HS-27A (cell line): ENCODE measurements around the gene WDR36.

Experiments used
- DNase-seq: peaks from one replicate; pipeline ENCODE4 v3.0.0-alpha.2; 2012; ENCODE audit warnings: low read depth, missing footprints

WDR36 gene

GRCh38 chr5:111092062-111092853 lies at the start of gene WDR36:
Gene WDR36, plus strand, starts transcription at chr5:111092348. Its CDS starts 109 bp downstream, at chr5:111092457.
- DNase-seq, result peak; percentile 80

DNA sequence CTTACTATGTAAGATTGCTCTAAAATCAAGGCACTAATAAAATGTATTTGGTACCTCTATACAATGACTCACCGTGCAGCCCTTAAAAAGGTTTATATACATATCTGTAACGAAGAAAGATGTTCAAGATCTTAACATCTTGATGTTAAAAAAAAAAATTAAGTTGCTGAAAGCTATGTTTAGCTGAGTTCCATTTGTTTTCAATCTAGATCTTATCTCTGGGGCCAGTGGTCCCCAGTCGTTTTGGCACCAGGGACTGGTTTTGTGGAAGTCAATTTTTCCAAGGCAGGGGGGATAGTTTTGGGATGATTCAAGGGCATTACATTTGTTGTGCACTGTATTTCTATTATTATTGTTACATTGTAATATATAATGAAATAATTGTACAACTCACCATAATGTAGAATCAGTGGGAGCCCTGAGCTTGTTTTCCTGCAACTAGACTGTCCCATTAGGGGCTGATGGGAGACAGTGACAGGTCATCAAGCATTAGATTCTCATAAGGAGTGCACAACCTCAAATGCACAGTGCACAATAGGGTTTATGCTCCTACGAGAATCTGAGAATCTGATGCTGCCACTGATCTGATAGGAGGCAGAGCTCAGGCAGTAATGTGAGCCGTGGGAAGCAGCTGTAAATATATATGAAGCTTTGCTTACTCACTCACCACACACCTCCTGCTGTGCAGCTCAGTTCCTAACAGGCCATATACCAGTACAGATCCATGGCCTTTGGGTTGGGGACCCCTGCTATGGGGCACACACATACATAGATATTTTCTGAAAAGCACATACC lies 48.2 kb upstream of the WDR36 start:
- no peak for DNase-seq

GRCh38 chr5:111058064-111058463 lies 34.1 kb upstream of the WDR36 start:
- DNase-seq, result no peak

GRCh38 chr5:111060169-111060568 lies 32.0 kb upstream of the WDR36 start:
- DNase-seq, result no peak

GRCh38 chr5:111061618-111062017 lies 30.5 kb upstream of the WDR36 start:
- no peak for DNase-seq

DNA sequence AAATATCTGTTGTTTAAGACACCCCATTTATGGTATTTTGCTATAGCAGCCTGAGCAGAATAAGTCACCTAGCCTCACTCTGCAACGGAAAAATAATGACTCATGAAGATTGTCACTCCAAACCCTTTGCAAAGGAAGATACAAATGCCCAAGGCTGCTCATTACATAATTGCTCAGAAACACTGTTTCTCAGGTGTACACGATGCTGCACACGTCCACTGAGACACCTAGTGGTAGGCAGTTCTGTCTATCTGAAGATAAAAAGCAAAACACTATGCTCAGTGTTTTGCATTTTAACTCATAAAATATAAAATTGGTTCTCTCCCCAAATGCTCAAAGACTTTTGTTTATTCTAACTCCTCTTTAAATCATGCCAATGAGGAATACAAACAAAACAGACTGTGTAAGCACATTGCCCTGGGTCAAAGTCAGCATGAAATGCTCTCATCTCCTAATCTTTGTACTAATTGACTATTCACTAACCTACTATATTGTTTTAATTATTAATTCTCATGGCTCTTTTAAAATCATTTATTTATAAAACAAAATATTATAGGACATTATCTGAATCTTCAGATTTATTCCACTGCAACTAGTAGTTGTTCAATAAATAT lies 28.3 kb upstream of the WDR36 start:
- DNase-seq, result no peak

DNA sequence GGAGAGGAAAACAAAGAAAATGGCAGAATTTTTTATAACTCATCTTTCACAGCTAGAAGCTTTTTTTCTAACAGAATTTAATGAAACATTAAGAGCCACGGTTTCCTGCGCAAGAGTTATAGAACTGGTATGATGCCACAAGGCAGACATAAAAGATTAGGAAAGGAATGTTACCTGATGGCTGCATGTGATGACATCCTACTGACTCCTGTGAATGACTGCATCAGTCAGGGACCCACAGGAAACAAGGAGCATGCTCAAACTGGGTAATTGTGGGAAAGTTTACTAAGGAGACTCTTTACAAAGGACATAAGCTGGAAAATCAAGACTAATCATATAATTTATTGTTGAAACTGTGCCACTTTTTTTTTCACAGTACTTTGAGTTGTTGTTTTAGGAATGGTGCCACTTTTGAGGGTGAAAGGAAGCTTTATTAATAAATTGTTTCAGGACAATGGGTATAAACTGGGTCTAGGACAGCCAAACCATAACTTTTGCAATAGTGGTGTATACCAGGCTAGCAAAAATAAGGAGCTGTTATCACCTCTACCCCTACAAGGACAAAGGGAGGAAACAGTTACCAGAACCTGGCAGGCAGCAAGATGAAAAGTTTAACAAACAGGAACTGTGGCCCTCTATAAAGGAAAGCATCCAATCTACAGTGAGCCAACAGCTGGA lies 25.7 kb upstream of the WDR36 start:
- no peak for DNase-seq

- DNase-seq, result no peak
Observed at GRCh38 chr5:111068213-111068612, 23.9 kb upstream of the WDR36 start.

- DNase-seq, result no peak
Observed at GRCh38 chr5:111069839-111070238, 22.3 kb upstream of the WDR36 start.

DNA sequence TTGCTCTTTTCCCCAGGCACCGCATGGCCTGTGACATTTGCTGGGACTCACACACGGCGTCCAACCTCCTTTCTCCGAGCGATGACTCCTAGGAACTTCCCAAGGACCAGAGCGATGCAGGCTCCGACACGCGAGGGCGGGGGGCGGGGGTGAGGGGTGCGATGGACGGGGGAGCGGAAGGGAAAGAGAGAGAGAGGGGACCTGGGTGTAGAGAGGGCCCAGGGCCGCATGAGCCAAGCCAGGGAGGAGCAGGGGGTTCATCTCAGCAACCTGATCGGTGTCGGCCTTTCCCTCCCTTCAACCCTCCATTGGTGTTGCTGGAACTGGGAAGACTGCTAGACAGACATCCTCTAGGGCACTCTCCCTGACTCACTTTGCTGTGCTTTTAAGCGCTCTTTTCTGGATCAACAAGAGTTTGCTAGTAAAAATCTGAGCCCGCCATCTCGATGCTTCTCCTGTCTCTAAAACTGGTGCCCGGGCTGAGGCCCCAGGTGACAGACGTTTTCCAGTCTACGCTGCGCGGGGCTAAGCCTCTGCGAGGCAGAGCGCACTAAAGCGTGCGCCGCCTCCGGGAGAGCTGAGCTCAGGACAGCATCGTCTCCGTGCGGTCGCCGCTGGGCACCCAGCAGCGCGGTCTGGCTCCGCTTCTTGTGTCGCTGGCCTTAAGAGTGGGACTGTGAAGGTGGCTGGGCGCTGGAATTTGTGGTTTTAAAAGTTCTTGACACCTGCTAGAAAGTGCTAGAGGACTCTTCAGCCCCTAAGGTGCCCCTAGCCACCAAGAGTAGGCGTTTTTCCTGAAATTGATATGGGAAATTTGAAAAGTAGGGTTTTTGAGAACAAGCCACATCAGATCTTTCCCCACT lies 21.6 kb upstream of the WDR36 start:
- no peak for DNase-seq

GRCh38 chr5:111071413-111071812 lies 20.7 kb upstream of the WDR36 start, which contains the start of gene TSLP:
Gene TSLP, plus strand, starts transcription at chr5:111071713. Its CDS starts 178 bp downstream, at chr5:111071891.
- DNase-seq, result no peak

- no peak for DNase-seq
Observed at GRCh38 chr5:111072949-111073682, 19.0 kb upstream of the WDR36 start.

GRCh38 chr5:111074244-111074643 lies 17.9 kb upstream of the WDR36 start:
- no peak for DNase-seq

- no peak for DNase-seq
Observed at GRCh38 chr5:111075520-111075919, 16.6 kb upstream of the WDR36 start.

GRCh38 chr5:111076091-111076490 lies 16.1 kb upstream of the WDR36 start:
- DNase-seq, result no peak

DNA sequence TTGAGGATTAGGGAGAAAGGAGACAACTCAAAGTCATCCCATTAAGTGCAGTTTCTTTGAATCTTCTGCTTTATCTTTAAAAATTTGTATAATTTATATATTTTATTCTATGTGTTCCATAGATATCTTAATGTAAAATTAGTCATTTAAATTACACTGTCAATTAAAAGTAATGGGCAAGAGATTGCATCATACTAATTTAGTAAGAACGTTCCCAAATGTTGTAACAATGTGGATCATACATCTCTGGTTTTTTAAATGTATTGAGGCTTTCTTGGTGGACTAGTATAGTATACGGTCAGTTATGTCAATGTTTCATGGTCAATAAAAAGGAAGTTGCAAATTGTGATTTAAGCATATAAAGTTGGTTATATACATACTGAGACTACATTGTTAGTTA lies 14.5 kb upstream of the WDR36 start:
- no peak for DNase-seq

- no peak for DNase-seq
Observed at GRCh38 chr5:111079846-111080245, 12.3 kb upstream of the WDR36 start.

DNA sequence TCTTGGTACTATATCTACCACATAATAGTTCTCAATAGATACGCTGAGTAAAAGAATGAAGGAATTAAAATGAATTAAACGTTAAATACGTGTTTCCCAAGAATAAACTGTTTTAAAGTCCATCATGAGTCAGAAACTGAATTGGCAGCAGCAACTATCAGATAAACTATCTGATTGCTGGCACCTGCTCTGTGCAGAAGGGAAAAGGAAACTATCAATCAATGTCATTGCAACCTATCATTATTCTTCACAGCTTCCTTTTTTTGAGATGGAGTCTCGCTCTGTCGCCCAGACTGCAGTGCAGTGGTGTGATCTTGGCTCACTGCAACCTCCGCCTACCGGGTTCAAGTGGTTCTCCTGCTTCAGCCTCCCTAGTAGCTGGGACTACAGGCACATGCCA lies 8.8 kb upstream of the WDR36 start:
- DNase-seq, result no peak

GRCh38 chr5:111095982-111096381 lies 3.8 kb downstream of the WDR36 start:
- DNase-seq, result no peak

DNA sequence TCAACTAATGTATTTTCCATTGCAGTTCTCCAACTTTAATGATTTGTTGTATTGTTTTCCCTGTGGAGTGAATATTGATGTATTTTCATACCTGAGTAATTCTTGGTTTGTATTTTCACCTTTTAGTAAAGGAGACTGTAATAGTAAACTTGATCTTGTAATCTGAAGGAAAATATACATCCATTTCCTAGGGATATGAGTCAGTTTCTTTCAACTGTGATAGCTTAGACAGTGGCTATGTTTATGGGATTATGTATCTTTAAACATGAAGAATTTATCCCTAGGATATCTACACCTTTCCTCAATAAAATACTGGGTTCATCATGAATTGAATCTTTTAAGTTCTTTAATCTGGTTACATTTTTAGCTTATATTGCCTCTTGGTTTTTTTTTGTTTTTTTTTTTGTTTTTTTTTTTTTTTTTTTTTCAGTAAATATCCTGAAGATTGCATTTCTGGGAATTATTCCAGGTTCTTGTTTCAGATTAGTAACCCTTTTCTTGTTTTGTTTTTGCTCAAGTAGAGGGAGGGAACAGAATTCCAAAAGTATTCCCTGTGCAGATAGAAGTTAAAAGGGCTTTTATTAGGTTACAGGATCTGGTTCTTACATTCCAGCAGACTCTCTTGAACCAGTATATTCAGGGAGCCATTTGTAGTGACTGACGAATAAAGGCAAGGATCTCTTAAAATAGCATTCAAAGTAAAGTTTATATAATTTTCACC lies 7.1 kb downstream of the WDR36 start:
- no peak for DNase-seq
